Uterus (tissue), 2 donors: ENCODE results near the gene ZNF462.

Experiments
- CTCF ChIP-seq, 4 experiments: fragments of 200-600 bp in 2 of 4; fragments of 450-650 bp in 2 of 4; sonication (generic) in 2 of 4; IDR thresholded peaks; one replicate each; pipeline ENCODE4 v1.5.1; 2016 to 2019; ENCODE audit warnings: antibody characterized with exemption in 4 of 4, mild to moderate bottlenecking in 2 of 4, moderate library complexity in 1 of 4
- POLR2A ChIP-seq, 2 donors: fragments of 450-650 bp; IDR thresholded peaks; one replicate each; pipeline ENCODE4 v1.6.1; 2016; ENCODE audit warnings: antibody characterized with exemption in 2 of 2, mild to moderate bottlenecking in 1 of 2, moderate library complexity in 1 of 2

GRCh38 chr9:106828965-106829364 is 34.0 kb upstream of the ZNF462 start:
- TF ChIP-seq CTCF (IDR thresholded peaks at IDR 0.05) (no peak), POLR2A (IDR thresholded peaks at IDR 0.05) (no peak)
